Measurements from ENCODE around the gene MAML2. TPM values are rescaled to one million over a fixed set of nuclear protein-coding genes. Genes with fewer than 3 reads are reported as not detected.

MAML2 gene
- total RNA-seq, 3 donors from 2014 or later (not counting 1 experiment from before 2014, with no cell fraction given) = 14.2 to 20.5 (median 16.1) TPM

GRCh38 chr11:96162816-96163499 is 180.0 kb downstream of the MAML2 start:
- no peak for TF ChIP-seq CTCF (IDR thresholded peaks at IDR 0.05)
- Histone ChIP-seq H3K27ac (ENCODE audit: low read length) (no peak overlapping the region), H3K4me1 (ENCODE audit: control insufficient read depth, insufficient read depth, low read length) (no peaks in the 10 kb centered on the region), H3K27me3 (ENCODE audit: control insufficient read depth, insufficient read depth, low read length) (no peaks in the 10 kb centered on the region), H3K36me3 (ENCODE audit: control insufficient read depth, insufficient read depth, low read length) (no peaks in the 10 kb centered on the region), H3K4me3 (ENCODE audit: low read length) (no peak overlapping the region), H3K9me3 (ENCODE audit: control insufficient read depth, insufficient read depth, low read length) (no peaks in the 10 kb centered on the region)
- H3K4me1 Mint-ChIP-seq = peaks cover 9 to 10% of the 10 kb centered on the region in 2 donors
- no peak overlapping the region for H3K4me3 Mint-ChIP-seq
- no peaks in the 10 kb centered on the region for H3K9me3 Mint-ChIP-seq
- 96% methylated on average over 6 of the region's 6 CpGs for WGBS (ENCODE audit: insufficient coverage)
- ATAC-seq = no peak
- no peaks in the 10 kb centered on the region for H3K36me3 Mint-ChIP-seq
- intact Hi-C loops (cut with micrococcal nuclease) = no loop called here
- no peak for DNase-seq
- no peak overlapping the region for H3K27ac Mint-ChIP-seq
- no peaks in the 10 kb centered on the region for H3K27me3 Mint-ChIP-seq (ENCODE audit: low read depth in 2 of 2)

- intact Hi-C loops (cut with micrococcal nuclease) = no loop called here
- H3K36me3 Mint-ChIP-seq = no peaks in the 10 kb centered on the region
- no peaks in the 10 kb centered on the region for H3K27me3 Mint-ChIP-seq (ENCODE audit: low read depth in 2 of 2)
- Histone ChIP-seq H3K27me3 (ENCODE audit: control insufficient read depth, insufficient read depth, low read length) (no peaks in the 10 kb centered on the region), H3K4me3 (ENCODE audit: low read length) (no peak overlapping the region), H3K27ac (ENCODE audit: low read length) (no peak overlapping the region), H3K36me3 (ENCODE audit: control insufficient read depth, insufficient read depth, low read length) (no peaks in the 10 kb centered on the region), H3K9me3 (ENCODE audit: control insufficient read depth, insufficient read depth, low read length) (no peaks in the 10 kb centered on the region), H3K4me1 (ENCODE audit: control insufficient read depth, insufficient read depth, low read length) (peaks cover 6% of the 10 kb centered on the region)
- TF ChIP-seq CTCF (IDR thresholded peaks at IDR 0.05) = no peak
- H3K27ac Mint-ChIP-seq = no peak overlapping the region
- ATAC-seq (no peak), DNase-seq (no peak)
- H3K4me3 Mint-ChIP-seq = no peak overlapping the region
- no peaks in the 10 kb centered on the region for H3K9me3 Mint-ChIP-seq
- H3K4me1 Mint-ChIP-seq = peaks cover 15 to 20% of the 10 kb centered on the region in 2 donors
- WGBS (ENCODE audit: insufficient coverage) = 97% methylated on average over 10 of the region's 10 CpGs
Observed at GRCh38 chr11:96161307-96162089, 181.5 kb downstream of the MAML2 start.

GRCh38 chr11:96160732-96161306 is 182.2 kb downstream of the MAML2 start:
- DNase-seq (no peak), ATAC-seq (no peak)
- Histone ChIP-seq H3K9me3 (ENCODE audit: control insufficient read depth, insufficient read depth, low read length) (no peaks in the 10 kb centered on the region), H3K4me1 (ENCODE audit: control insufficient read depth, insufficient read depth, low read length) (peaks cover 13% of the 10 kb centered on the region), H3K27ac (ENCODE audit: low read length) (no peak overlapping the region), H3K4me3 (ENCODE audit: low read length) (no peak overlapping the region), H3K36me3 (ENCODE audit: control insufficient read depth, insufficient read depth, low read length) (no peaks in the 10 kb centered on the region), H3K27me3 (ENCODE audit: control insufficient read depth, insufficient read depth, low read length) (no peaks in the 10 kb centered on the region)
- no peaks in the 10 kb centered on the region for H3K36me3 Mint-ChIP-seq
- peaks cover 21 to 27% of the 10 kb centered on the region in 2 donors for H3K4me1 Mint-ChIP-seq
- no peak overlapping the region for H3K27ac Mint-ChIP-seq
- TF ChIP-seq CTCF (IDR thresholded peaks at IDR 0.05) = no peak
- intact Hi-C loops (cut with micrococcal nuclease) = no loop called here
- 85% methylated on average over 5 of the region's 7 CpGs for WGBS (ENCODE audit: insufficient coverage)
- no peaks in the 10 kb centered on the region for H3K9me3 Mint-ChIP-seq
- H3K27me3 Mint-ChIP-seq (ENCODE audit: low read depth in 2 of 2) = no peaks in the 10 kb centered on the region
- H3K4me3 Mint-ChIP-seq = no peak overlapping the region
